ENCODE data around the gene NPFFR1. TPM values are rescaled to one million over a fixed set of nuclear protein-coding genes. Genes with fewer than 3 reads are reported as not detected.
A peak's percentile ranks its signal among the peaks of the same experiment; 100 is the strongest.

NPFFR1 gene
- total and polyA plus RNA-seq, 2 experiments from 2014 or later, result 0.03 to 0.05 TPM

DNA sequence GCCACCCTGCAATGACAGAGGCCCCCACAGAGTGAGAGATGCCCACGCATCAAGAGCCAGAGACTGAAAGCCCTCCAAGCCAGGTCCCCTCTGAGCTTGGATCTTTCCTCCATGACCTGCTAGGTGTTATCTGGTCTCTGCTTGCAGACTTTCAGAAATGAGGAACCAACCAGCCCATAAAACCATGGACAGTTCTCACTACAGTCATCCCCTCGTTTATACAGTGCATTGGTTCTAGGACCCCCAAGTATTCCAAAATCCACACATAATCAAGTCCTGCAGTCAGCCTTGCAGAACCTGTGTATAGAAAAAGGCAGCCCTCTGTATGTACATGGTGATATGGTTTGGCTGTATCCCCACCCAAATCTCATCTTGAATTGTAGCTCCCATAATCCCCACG lies 23.1 kb downstream of the NPFFR1 start:
- Mint-ChIP-seq H3K4me3 (no peak overlapping the region), H3K9me3 (no peaks in the 10 kb centered on the region), H3K36me3 (ENCODE audit: low read depth) (no peaks in the 10 kb centered on the region), H3K27me3 (ENCODE audit: insufficient read depth, low read depth, poor library complexity) (peaks cover 6% of the 10 kb centered on the region), H3K4me1 (no peaks in the 10 kb centered on the region; the same call in 2 of the 3 replicates), H3K27ac (no peak overlapping the region)
- ATAC-seq (no peak), DNase-seq (ENCODE audit: low spot score) (no peak)
- H3K4me2 ChIP-seq, result no peak overlapping the region
- H3K79me2 ChIP-seq (replicated peaks; ENCODE audit: insufficient read depth), result no peaks in the 10 kb centered on the region
- no peaks in the 10 kb centered on the region for H3K27me3 ChIP-seq (ENCODE audit: insufficient read depth)
- H2AFZ ChIP-seq, result no peak overlapping the region
- H3K9me2 ChIP-seq (ENCODE audit: insufficient read depth), result no peaks in the 10 kb centered on the region
- no peaks in the 10 kb centered on the region for H4K20me1 ChIP-seq (replicated peaks; ENCODE audit: insufficient read depth)
- H3F3A ChIP-seq (replicated peaks; ENCODE audit: low read depth), result no peaks in the 10 kb centered on the region
- H3K36me3 ChIP-seq (ENCODE audit: insufficient read depth), result no peaks in the 10 kb centered on the region
- no peaks in the 10 kb centered on the region for H3K4me1 ChIP-seq (ENCODE audit: insufficient read depth)
- H3K4me3 ChIP-seq, result no peak overlapping the region
- TF ChIP-seq EZH2 (IDR thresholded peaks at IDR 0.05; ENCODE audit: low read depth, unreplicated experiment) (no peak), POLR2AphosphoS5 (IDR thresholded peaks at IDR 0.05; ENCODE audit: low read depth) (no peak), CREB1 (CRISPR knock-in tag; IDR thresholded peaks at IDR 0.05; ENCODE audit: low read depth) (no peak), NANOG (IDR thresholded peaks at IDR 0.05; ENCODE audit: borderline replicate concordance) (no peak)
- TF ChIP-seq, protein P1, sequence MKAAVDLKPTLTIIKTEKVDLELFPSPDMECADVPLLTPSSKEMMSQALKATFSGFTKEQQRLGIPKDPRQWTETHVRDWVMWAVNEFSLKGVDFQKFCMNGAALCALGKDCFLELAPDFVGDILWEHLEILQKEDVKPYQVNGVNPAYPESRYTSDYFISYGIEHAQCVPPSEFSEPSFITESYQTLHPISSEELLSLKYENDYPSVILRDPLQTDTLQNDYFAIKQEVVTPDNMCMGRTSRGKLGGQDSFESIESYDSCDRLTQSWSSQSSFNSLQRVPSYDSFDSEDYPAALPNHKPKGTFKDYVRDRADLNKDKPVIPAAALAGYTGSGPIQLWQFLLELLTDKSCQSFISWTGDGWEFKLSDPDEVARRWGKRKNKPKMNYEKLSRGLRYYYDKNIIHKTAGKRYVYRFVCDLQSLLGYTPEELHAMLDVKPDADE (IDR thresholded peaks at IDR 0.05), result no peak
- no peak overlapping the region for H3K27ac ChIP-seq (ENCODE audit: low read depth)

DNA sequence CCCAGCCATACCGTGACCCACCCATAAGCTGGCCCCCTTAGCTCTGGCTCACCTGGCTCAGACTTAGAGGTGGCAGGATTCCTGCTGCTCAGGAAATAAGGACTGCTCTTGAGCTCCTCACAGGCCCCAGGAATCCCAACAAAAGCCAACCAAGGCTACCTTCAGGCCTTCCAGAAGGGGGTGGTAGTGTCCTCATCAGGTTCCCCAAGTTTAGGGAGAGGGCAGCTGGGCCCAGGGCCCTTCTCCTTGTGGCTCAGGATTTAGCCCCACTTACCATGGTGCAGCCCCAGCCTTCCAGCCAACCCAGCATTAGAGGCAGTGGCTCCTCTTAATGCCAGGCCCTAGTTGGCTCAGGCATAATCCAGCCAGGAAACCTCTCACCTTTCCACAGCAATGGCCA lies 23.5 kb downstream of the NPFFR1 start:
- Histone ChIP-seq H2AFZ (no peak overlapping the region; the same call in 1 of the 2 replicates), H4K20me1 (replicated peaks; ENCODE audit: insufficient read depth) (no peaks in the 10 kb centered on the region), H3K79me2 (replicated peaks; ENCODE audit: insufficient read depth) (no peaks in the 10 kb centered on the region), H3K4me3 (no peak overlapping the region), H3K4me1 (ENCODE audit: insufficient read depth) (no peaks in the 10 kb centered on the region), H3K36me3 (ENCODE audit: insufficient read depth) (no peaks in the 10 kb centered on the region), H3K9me2 (ENCODE audit: insufficient read depth) (no peaks in the 10 kb centered on the region), H3F3A (replicated peaks; ENCODE audit: low read depth) (no peaks in the 10 kb centered on the region), H3K27me3 (ENCODE audit: insufficient read depth) (no peaks in the 10 kb centered on the region), H3K27ac (ENCODE audit: low read depth) (no peak overlapping the region), H3K4me2 (no peak overlapping the region)
- DNase-seq (ENCODE audit: low spot score) (peak; percentile 58), ATAC-seq (peak; percentile 57)
- TF ChIP-seq JUNB (IDR thresholded peaks at IDR 0.05; ENCODE audit: unreplicated experiment) (no peak), ZNF114 (CRISPR knock-in tag; IDR thresholded peaks at IDR 0.05) (no peak), POLR2AphosphoS5 (IDR thresholded peaks at IDR 0.05; ENCODE audit: low read depth) (no peak)
- TF ChIP-seq, protein P2, sequence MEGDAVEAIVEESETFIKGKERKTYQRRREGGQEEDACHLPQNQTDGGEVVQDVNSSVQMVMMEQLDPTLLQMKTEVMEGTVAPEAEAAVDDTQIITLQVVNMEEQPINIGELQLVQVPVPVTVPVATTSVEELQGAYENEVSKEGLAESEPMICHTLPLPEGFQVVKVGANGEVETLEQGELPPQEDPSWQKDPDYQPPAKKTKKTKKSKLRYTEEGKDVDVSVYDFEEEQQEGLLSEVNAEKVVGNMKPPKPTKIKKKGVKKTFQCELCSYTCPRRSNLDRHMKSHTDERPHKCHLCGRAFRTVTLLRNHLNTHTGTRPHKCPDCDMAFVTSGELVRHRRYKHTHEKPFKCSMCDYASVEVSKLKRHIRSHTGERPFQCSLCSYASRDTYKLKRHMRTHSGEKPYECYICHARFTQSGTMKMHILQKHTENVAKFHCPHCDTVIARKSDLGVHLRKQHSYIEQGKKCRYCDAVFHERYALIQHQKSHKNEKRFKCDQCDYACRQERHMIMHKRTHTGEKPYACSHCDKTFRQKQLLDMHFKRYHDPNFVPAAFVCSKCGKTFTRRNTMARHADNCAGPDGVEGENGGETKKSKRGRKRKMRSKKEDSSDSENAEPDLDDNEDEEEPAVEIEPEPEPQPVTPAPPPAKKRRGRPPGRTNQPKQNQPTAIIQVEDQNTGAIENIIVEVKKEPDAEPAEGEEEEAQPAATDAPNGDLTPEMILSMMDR (conservative IDR thresholded peaks at IDR 0.05; ENCODE audit: low read depth in 2 of 2), result peak; percentile 31 to 58; a peak in 3 of 4 replicates
- Mint-ChIP-seq H3K27me3 (ENCODE audit: insufficient read depth, low read depth, poor library complexity) (peaks cover 5% of the 10 kb centered on the region), H3K9me3 (no peaks in the 10 kb centered on the region), H3K36me3 (ENCODE audit: low read depth) (no peaks in the 10 kb centered on the region), H3K27ac (no peak overlapping the region), H3K4me3 (no peak overlapping the region), H3K4me1 (no peaks in the 10 kb centered on the region; the same call in 2 of the 3 replicates)

DNA sequence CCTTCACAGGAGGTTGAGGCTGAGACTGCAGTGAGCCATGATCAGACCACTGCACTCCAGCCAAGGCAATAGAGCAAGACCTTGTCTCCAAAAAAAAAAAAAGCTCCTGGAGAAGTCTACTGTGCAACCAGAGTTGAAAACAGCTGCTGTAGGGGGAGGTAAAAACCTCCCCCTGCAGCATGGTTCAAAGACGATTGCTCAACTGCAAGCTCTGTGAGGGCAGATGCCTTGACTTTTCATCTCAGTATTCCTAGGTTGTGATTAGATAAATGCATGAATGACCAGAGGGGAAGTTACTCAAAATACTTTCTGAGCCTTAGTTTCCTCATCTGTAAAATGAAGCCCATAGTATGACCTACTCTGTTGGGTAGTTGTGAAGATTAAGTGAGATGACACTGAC lies 25.6 kb downstream of the NPFFR1 start:
- H3K36me3 Mint-ChIP-seq (ENCODE audit: low read depth), result no peaks in the 10 kb centered on the region
- Histone ChIP-seq H3K4me3 (no peak overlapping the region), H3K4me2 (no peak overlapping the region), H3K9me2 (ENCODE audit: insufficient read depth) (no peaks in the 10 kb centered on the region), H3K36me3 (ENCODE audit: insufficient read depth) (no peaks in the 10 kb centered on the region), H3K27me3 (ENCODE audit: insufficient read depth) (0 out of 2 replicates have a peak, but pooled peaks cover 4% of the 10 kb centered on the region), H2AFZ (no peak overlapping the region), H3F3A (replicated peaks; ENCODE audit: low read depth) (no peaks in the 10 kb centered on the region), H3K79me2 (replicated peaks; ENCODE audit: insufficient read depth) (no peaks in the 10 kb centered on the region), H3K4me1 (ENCODE audit: insufficient read depth) (no peaks in the 10 kb centered on the region), H3K27ac (ENCODE audit: low read depth) (no peak overlapping the region), H4K20me1 (replicated peaks; ENCODE audit: insufficient read depth) (no peaks in the 10 kb centered on the region)
- H3K27me3 Mint-ChIP-seq (ENCODE audit: insufficient read depth, low read depth, poor library complexity), result peaks cover 8% of the 10 kb centered on the region
- H3K9me3 Mint-ChIP-seq, result no peaks in the 10 kb centered on the region
- DNase-seq (ENCODE audit: low spot score) (no peak), ATAC-seq (no peak)
- H3K27ac Mint-ChIP-seq, result no peak overlapping the region
- H3K4me1 Mint-ChIP-seq, result peaks cover 12% of the 10 kb centered on the region
- no peak overlapping the region for H3K4me3 Mint-ChIP-seq
- TF ChIP-seq, protein P2 (conservative IDR thresholded peaks at IDR 0.05; ENCODE audit: low read depth in 2 of 2), result no peak
- TF ChIP-seq, protein P3, sequence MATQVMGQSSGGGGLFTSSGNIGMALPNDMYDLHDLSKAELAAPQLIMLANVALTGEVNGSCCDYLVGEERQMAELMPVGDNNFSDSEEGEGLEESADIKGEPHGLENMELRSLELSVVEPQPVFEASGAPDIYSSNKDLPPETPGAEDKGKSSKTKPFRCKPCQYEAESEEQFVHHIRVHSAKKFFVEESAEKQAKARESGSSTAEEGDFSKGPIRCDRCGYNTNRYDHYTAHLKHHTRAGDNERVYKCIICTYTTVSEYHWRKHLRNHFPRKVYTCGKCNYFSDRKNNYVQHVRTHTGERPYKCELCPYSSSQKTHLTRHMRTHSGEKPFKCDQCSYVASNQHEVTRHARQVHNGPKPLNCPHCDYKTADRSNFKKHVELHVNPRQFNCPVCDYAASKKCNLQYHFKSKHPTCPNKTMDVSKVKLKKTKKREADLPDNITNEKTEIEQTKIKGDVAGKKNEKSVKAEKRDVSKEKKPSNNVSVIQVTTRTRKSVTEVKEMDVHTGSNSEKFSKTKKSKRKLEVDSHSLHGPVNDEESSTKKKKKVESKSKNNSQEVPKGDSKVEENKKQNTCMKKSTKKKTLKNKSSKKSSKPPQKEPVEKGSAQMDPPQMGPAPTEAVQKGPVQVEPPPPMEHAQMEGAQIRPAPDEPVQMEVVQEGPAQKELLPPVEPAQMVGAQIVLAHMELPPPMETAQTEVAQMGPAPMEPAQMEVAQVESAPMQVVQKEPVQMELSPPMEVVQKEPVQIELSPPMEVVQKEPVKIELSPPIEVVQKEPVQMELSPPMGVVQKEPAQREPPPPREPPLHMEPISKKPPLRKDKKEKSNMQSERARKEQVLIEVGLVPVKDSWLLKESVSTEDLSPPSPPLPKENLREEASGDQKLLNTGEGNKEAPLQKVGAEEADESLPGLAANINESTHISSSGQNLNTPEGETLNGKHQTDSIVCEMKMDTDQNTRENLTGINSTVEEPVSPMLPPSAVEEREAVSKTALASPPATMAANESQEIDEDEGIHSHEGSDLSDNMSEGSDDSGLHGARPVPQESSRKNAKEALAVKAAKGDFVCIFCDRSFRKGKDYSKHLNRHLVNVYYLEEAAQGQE (IDR thresholded peaks at IDR 0.05; ENCODE audit: unreplicated experiment), result no peak
- no peak for TF ChIP-seq EZH2 (IDR thresholded peaks at IDR 0.05; ENCODE audit: low read depth, unreplicated experiment)
- no peak for TF ChIP-seq STAT1 (IDR thresholded peaks at IDR 0.05; ENCODE audit: unreplicated experiment)
- no peak for TF ChIP-seq POLR2AphosphoS5 (IDR thresholded peaks at IDR 0.05; ENCODE audit: low read depth)
- no peak for TF ChIP-seq CREB1 (CRISPR knock-in tag; IDR thresholded peaks at IDR 0.05; ENCODE audit: low read depth)
